Measurements from ENCODE around the gene TMCO4.
"Not testable (repeated sequence)": the region's sequence is repeated elsewhere in the genome, so short reads cannot be mapped to it uniquely, and the experiment has no call there.

TMCO4 gene

GRCh38 chr1:19656134-19656779, 143.5 kb downstream of the TMCO4 start:
- no peak for DNase-seq (ENCODE audit: low read depth in 2 of 2)

GRCh38 chr1:19655718-19656080, 144.0 kb downstream of the TMCO4 start:
- DNase-seq (ENCODE audit: low read depth in 2 of 2), result no peak

GRCh38 chr1:19654886-19655717, 144.6 kb downstream of the TMCO4 start:
- no peak for DNase-seq (ENCODE audit: low read depth in 2 of 2)

GRCh38 chr1:19654386-19654785, 145.3 kb downstream of the TMCO4 start:
- DNase-seq (ENCODE audit: low read depth in 2 of 2), result no peak

- DNase-seq (ENCODE audit: low read depth in 2 of 2), result no peak
These were observed 148.5 kb downstream of the TMCO4 start for GRCh38 chr1:19651141-19651737.

- DNase-seq (ENCODE audit: low read depth in 2 of 2), result no peak
These were observed 149.1 kb downstream of the TMCO4 start for GRCh38 chr1:19650416-19651140.

GRCh38 chr1:19648689-19649088, 151.0 kb downstream of the TMCO4 start:
- no peak for DNase-seq (ENCODE audit: low read depth in 2 of 2)

GRCh38 chr1:19648239-19648638, 151.5 kb downstream of the TMCO4 start:
- no peak for DNase-seq (ENCODE audit: low read depth in 2 of 2)

GRCh38 chr1:19647643-19648042, 152.1 kb downstream of the TMCO4 start:
- DNase-seq (ENCODE audit: low read depth in 2 of 2), result no peak

- DNase-seq (ENCODE audit: low read depth in 2 of 2), result no peak
These were observed 153.1 kb downstream of the TMCO4 start for GRCh38 chr1:19646377-19647319.

- no peak for DNase-seq (ENCODE audit: low read depth in 2 of 2)
These were observed 154.1 kb downstream of the TMCO4 start for GRCh38 chr1:19645411-19646251.

GRCh38 chr1:19644681-19645410, 154.9 kb downstream of the TMCO4 start:
- DNase-seq (ENCODE audit: low read depth in 2 of 2), result peak in 1 of 2 donors; percentile 39

- DNase-seq (ENCODE audit: low read depth in 2 of 2), result no peak
These were observed 155.4 kb downstream of the TMCO4 start for GRCh38 chr1:19644395-19644680.

- DNase-seq (ENCODE audit: low read depth in 2 of 2), result peak; percentile 40 to 52
These were observed 155.9 kb downstream of the TMCO4 start, which contains the start of gene NBL1 for GRCh38 chr1:19643602-19644394. NBL1 (plus strand) TSS chr1:19644311; CDS start chr1:19655031, 10,720 bp downstream.

- no peak for DNase-seq (ENCODE audit: low read depth in 2 of 2)
These were observed 156.6 kb downstream of the TMCO4 start for GRCh38 chr1:19643121-19643520.

- DNase-seq (ENCODE audit: low read depth in 2 of 2), result no peak
These were observed 159.1 kb downstream of the TMCO4 start for GRCh38 chr1:19640363-19641316.

GRCh38 chr1:19639999-19640362, 159.7 kb downstream of the TMCO4 start:
- no peak for DNase-seq (ENCODE audit: low read depth in 2 of 2)

GRCh38 chr1:19639228-19639627, 160.5 kb downstream of the TMCO4 start:
- not testable (repeated sequence) for DNase-seq (ENCODE audit: low read depth in 2 of 2)

All from activated CD4-positive, alpha-beta T cell treated with anti-CD3 and anti-CD28 coated beads for 24 hours (primary cell).